OCI-LY7 (cell line): Measurements from ENCODE around the gene GRIK2. TPM values are rescaled to one million over a fixed set of nuclear protein-coding genes. Genes with fewer than 3 reads are reported as not detected.

Source experiments
- BruUV-seq: library from RNA; stranded (reverse); fragments of 400-500 nt; replicated peaks from 2 replicates; lab custom pipeline; 2021; lab: Mats Ljungman, UMichigan
- CTCF ChIA-PET: fragments of 300-600 bp; sonication (Branson Sonifier 250); formaldehyde crosslinking; loops from one replicate; lab custom pipeline; 2022; ENCODE audit warnings: antibody characterized with exemption; ENCODE audit not compliant: unreplicated experiment; lab: Charles Lee
- POLR2A ChIA-PET: fragments of 300-600 bp; sonication (Branson Sonifier 250); formaldehyde crosslinking; loops from one replicate; lab custom pipeline; 2022; ENCODE audit warnings: antibody characterized with exemption; lab: Charles Lee
- DNase-seq: peaks from one replicate; pipeline ENCODE4 v3.0.0-alpha.2; 2015; ENCODE audit warnings: low spot score
- H2AFZ ChIP-seq: fragments of 200-600 bp; sonication (generic), shearing (Covaris generic); 2 replicates; pipeline ENCODE4 v1.6.1; 2014; ENCODE audit warnings: mild to moderate bottlenecking, antibody characterized with exemption, low read length, moderate library complexity
- H3K27ac ChIP-seq: fragments of 200-600 bp; sonication (generic); 2 replicates; pipeline ENCODE4 v1.5.1; 2014; ENCODE audit warnings: mixed run types, low read depth, mild to moderate bottlenecking, moderate library complexity, low read length, inconsistent platforms; ENCODE audit not compliant: poor library complexity, severe bottlenecking
- H3K36me3 ChIP-seq: fragments of 200-600 bp; sonication (generic); 2 replicates; pipeline ENCODE4 v1.6.1; 2014; ENCODE audit warnings: mild to moderate bottlenecking, antibody characterized with exemption, low read length, moderate library complexity, mixed read lengths; ENCODE audit not compliant: insufficient read depth
- H3K4me1 ChIP-seq: fragments of 200-600 bp; sonication (generic); 2 replicates; pipeline ENCODE4 v1.5.1; 2014; ENCODE audit warnings: mild to moderate bottlenecking, low read length; ENCODE audit not compliant: insufficient read depth, poor library complexity, severe bottlenecking
- H3K4me2 ChIP-seq: fragments of 200-600 bp; sonication (generic); 2 replicates; pipeline ENCODE4 v1.6.1; 2014; ENCODE audit warnings: mild to moderate bottlenecking, low read length
- H3K4me3 ChIP-seq: fragments of 200-600 bp; sonication (generic); 2 replicates; pipeline ENCODE4 v1.5.1; 2014; ENCODE audit warnings: mild to moderate bottlenecking, low read depth, low read length; ENCODE audit not compliant: poor library complexity, severe bottlenecking
- H3K79me2 ChIP-seq: fragments of 200-600 bp; sonication (generic); 2 replicates; pipeline ENCODE4 v1.6.1; 2016; ENCODE audit warnings: low read depth, mild to moderate bottlenecking, low read length, moderate library complexity, mixed read lengths; ENCODE audit not compliant: insufficient read depth
- H3K9me2 ChIP-seq: fragments of 200-600 bp; sonication (generic); 2 replicates; pipeline ENCODE4 v1.6.1; 2016; ENCODE audit warnings: mild to moderate bottlenecking, low read length, mixed read lengths; ENCODE audit not compliant: insufficient read depth
- H3K9me3 ChIP-seq: fragments of 200-600 bp; sonication (generic); 2 replicates; pipeline ENCODE4 v1.6.1; 2014; ENCODE audit warnings: mild to moderate bottlenecking, mixed run types, low read length, mixed read lengths
- H4K20me1 ChIP-seq: fragments of 200-600 bp; sonication (generic); 2 replicates; pipeline ENCODE4 v1.6.1; 2014; ENCODE audit warnings: mild to moderate bottlenecking, antibody characterized with exemption, low read length, moderate library complexity, mixed read lengths; ENCODE audit not compliant: insufficient read depth
- CTCF ChIP-seq: fragments of 200-600 bp; sonication (generic); conservative IDR thresholded peaks from 2 replicates; pipeline ENCODE4 v1.5.1; 2014; ENCODE audit warnings: mild to moderate bottlenecking, antibody characterized with exemption, low read length, moderate library complexity, mixed read lengths
- EZH2phosphoT487 ChIP-seq: fragments of 200-600 bp; sonication (generic); IDR thresholded peaks from 2 replicates; pipeline ENCODE4 v1.6.1; 2018; ENCODE audit warnings: low read depth, borderline replicate concordance, mild to moderate bottlenecking, mixed run types, antibody characterized with exemption, low read length, moderate library complexity, mixed read lengths
- intact Hi-C: fragments of 100-400 bp; cut with micrococcal nuclease; formaldehyde crosslinking; loops from one replicate; pipeline ENCODE4 v1.10.0; 2022; ENCODE audit not compliant: unreplicated experiment
- total RNA-seq, 2 experiments: library from RNA; depleted of rRNA in 1 of 2; stranded (reverse); fragments of >200 nt in 1 of 2; shearing (Covaris generic) in 1 of 2; gene quantifications; 2 replicates each; pipeline ENCODE4 v1.2.3, GENCODE V29; 2014 to 2022

Gene GRIK2
- total RNA-seq, 2 experiments from 2014 or later = not detected

GRCh38 chr6:102115911-102116310, 722.4 kb downstream of the GRIK2 start:
- intact Hi-C loops = no loop called here
- no peak overlapping the region for H3K4me2 ChIP-seq
- H3K27ac ChIP-seq = no peak overlapping the region
- TF ChIP-seq CTCF = no peak
- no peak for TF ChIP-seq EZH2phosphoT487
- no peak overlapping the region for H2AFZ ChIP-seq
- no peaks in the 10 kb centered on the region for H3K4me1 ChIP-seq
- POLR2A ChIA-PET = no interaction called here
- no peaks in the 10 kb centered on the region for H3K79me2 ChIP-seq
- CTCF ChIA-PET = no interaction called here
- DNase-seq = no peak
- no peaks in the 10 kb centered on the region for H3K36me3 ChIP-seq
- H4K20me1 ChIP-seq = no peaks in the 10 kb centered on the region
- no TSS peak for BruUV-seq
- no peak overlapping the region for H3K4me3 ChIP-seq
- no peaks in the 10 kb centered on the region for H3K9me2 ChIP-seq
- no peaks in the 10 kb centered on the region for H3K9me3 ChIP-seq

GRCh38 chr6:102118034-102118433, 724.5 kb downstream of the GRIK2 start:
- BruUV-seq = no TSS peak
- ChIA-PET POLR2A (no interaction called here), CTCF (no interaction called here)
- Histone ChIP-seq H3K4me1 (no peaks in the 10 kb centered on the region), H2AFZ (no peak overlapping the region), H3K4me3 (no peak overlapping the region), H3K36me3 (no peaks in the 10 kb centered on the region), H3K27ac (no peak overlapping the region), H3K9me2 (no peaks in the 10 kb centered on the region), H3K9me3 (no peaks in the 10 kb centered on the region), H3K79me2 (no peaks in the 10 kb centered on the region), H4K20me1 (no peaks in the 10 kb centered on the region), H3K4me2 (no peak overlapping the region)
- no peak for DNase-seq
- TF ChIP-seq CTCF (no peak), EZH2phosphoT487 (no peak)
- intact Hi-C loops = no loop called here
